Hematopoietic multipotent progenitor cell treated with erythropoietin and hydrocortisone succinate and interleukin-3 and kit ligand, for 15 days (in vitro differentiated cells): ENCODE data around the gene WDR86.
A peak's percentile ranks its signal among the peaks of the same experiment; 100 is the strongest.

Experiments used
- DNase-seq: peaks from one replicate; pipeline ENCODE4 v3.0.0-alpha.2; 2015; ENCODE audit warnings: low spot score

WDR86 gene

DNA sequence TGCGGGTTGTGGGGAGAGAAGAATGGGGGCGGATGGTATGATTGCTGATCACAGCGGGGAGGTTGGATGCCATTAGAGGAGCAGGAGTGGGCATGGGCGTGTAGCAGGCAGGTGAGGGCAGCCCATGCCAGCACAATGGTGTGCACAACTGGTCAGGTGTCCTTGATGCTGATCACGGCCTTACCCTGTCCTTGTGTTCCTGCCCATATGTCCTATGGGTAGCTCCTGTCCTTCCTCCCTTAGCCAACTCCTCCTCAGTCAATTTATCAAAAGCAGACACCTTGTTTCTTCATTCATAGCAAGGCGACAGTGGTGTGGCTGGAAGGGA is 30.7 kb downstream of the WDR86 start:
- DNase-seq: no peak

DNA sequence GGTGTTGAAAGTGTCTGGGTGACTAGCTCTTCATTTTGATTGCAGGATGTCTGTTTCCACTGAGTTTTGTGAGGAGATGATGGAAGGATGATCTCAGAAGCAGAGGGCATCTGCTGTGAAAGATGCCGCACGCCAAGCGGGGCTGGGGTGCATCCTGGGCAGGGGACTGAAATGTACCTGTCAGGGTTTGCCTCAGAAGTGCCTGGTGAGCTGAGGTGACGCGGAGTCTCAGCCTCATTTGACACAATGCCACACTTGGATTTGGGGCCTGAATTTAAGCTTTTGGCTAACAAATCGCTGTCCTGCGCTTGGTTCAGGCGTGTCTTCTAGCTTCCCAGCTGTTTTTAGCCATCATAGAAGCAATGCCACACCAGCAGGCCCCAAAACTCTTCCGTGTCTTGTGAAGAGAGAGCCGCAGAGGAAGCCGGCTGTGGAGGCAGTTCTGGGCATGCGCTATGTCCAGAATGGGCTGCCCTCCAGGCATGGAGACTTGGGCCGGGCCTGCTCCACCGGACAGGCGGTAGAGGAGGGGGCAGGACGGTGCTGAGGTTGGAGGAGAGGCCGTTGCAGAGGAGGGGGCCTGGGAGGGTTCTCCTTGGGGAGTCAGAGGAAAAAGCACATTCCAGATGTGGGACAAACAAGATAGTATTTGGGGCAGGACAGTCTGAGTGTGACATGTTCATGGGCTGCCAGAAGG is 31.2 kb downstream of the WDR86 start:
- no peak for DNase-seq

DNA sequence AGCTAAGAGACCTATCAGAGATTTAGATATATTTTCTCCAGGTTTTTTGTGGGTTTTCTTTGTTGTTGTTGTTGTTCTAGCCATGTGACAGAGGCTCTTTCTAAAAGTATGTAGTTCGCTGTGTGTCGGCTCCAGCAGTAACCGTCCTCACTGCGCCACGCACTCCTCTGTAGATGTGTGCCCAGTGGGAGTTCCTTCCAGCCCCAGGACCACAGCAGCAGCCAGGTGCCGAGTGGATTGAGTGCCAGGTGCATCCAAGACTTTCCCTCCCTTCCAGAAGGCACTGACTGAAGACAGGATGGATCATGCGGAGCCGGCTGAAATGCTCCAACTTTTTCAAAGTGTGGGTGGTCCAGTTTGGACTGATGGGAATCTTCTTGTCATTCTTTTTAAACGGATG is 31.8 kb downstream of the WDR86 start:
- no peak for DNase-seq

DNA sequence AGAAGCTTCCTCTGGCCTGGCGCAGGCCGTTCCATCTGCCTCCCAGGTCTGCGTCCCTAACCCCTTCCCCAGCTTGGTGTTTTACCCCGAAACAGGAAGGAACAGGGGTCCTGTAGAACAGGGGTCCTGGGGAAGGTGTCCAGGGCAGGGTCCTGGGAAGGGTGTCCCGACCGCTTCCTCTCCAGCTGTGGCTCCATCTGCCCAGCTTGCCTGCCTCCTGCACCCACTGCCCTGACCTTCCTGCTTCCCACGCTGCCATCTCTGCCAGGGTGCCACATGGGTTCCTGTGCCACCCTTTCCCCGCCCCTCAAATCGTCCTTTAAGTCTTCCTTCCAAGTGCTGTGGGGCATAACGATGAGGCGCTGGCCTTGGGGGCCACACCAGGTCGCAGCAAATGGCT is 32.4 kb downstream of the WDR86 start:
- DNase-seq: no peak

DNA sequence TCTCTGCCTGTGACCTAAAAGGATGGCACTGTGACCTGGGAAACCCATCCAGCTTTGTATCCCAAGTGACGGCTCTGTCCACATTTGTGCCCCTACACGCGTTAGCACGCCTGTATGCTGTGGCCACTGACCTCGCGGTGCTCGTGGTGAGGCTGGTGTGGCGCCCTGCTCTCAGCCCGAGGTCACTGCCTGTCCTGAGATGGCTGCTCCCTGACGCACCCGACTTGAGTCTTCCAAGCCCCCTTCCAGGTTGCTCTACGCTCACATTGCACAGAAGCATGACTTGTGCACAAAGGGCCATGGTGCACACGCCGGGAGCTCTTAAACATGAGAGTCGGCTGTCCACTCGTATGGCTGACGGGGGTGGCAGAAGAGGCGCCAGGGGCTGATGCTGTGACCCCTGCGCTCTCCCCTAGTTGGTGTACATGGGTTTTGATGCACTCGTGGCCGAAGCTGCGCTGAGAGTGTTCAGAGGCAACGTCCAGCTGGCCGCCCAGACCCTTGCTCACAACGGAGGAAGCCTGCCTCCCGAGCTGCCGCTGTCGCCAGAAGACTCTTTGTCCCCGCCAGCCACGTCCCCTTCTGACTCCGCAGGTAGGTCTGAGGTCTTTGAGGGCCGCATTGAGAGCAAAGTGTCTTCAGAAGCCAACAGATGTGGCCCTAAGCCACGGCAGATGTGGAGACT is 33.5 kb downstream of the WDR86 start:
- DNase-seq: no peak

DNA sequence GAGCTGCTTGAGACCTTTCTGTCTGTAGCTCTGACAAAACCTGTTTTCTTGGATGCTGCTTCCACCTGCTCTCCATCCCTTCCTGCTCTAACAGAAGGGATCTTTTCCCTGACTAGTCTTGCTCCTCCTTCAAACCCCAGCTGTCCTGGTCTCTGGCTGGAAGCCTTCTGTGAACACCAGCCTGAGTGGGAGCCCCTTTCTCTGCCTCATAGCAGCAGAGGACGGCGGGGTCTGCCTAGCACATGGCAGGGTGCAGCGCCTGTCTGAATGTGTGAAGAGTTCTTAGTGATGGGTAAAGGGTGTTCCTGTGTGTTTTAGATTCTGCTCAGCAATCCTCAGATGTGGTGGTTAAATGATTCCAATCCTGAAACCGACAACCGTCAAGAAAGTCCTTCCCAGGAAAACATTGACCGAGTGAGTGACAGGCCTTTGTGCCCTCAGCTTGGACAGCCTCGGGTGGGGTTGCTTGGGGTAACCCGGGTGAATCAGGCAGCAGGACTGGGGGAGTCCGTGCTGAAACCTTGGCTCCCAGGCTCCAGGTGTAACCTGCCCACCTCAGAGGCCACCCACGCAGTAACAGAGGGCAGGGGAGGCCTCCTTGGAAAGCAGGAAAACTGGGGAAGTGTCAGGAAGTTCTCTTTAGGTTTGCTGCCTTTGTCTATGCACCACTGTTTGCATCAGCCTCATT is 34.2 kb downstream of the WDR86 start:
- DNase-seq: no peak

DNA sequence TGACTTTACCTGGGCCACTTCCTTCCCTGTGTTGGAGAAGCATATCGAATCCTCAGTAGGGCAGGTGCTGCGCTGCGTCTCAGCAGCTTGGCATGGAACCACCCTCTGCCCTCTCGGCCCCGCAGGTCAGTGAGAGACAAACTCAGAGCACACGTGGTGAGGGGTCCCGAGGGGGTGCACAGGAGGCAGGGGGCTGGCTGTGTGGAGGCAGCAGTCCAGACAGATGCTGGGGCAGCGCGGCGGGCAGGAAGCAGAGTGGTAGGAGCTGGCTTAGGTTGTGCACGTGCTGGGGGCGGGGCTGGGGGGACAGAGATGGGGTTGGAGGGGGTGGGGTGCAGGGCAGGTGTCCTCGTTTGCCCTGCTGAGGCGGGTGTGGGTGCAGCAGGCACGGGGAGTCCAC is 35.1 kb downstream of the WDR86 start:
- no peak for DNase-seq

DNA sequence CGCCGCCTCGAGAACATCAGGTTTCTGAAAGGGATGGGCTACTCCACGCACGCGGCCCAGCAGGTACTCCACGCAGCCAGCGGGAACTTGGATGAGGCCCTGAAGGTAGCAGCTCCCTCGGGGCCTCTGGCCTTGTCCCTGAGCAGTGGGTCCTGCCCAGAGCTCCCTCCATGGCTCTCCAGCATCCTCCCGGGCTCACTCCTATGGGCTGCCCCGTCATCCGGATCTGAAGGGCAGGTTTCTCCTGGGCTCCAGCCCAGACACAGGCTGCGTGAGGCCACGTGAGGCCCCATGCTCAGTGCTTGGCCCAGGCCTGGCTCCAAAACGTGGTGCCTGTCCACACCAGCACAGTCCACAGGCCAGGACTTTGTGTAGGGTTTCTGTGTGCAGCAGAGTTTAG is 35.7 kb downstream of the WDR86 start:
- DNase-seq: no peak

DNA sequence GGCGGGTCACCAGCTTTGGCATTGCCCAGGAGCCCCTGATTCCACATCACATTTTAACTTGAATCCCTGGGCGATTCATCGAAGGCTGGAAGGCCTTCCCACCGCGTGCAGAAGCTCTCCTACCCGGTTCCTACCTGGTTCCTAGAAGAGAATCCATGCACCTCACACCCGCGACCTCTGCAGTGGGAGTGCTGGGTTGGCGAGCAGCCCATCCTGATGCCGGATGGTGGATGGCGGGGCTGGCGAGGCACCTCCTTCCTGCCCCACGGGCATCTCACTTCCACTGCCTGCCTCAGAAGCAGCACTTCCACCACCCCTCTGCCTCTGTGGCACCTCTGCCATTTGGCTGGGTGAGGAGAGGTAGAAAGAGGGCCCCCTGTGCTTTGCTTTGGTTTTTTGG is 36.2 kb downstream of the WDR86 start:
- no peak for DNase-seq

DNA sequence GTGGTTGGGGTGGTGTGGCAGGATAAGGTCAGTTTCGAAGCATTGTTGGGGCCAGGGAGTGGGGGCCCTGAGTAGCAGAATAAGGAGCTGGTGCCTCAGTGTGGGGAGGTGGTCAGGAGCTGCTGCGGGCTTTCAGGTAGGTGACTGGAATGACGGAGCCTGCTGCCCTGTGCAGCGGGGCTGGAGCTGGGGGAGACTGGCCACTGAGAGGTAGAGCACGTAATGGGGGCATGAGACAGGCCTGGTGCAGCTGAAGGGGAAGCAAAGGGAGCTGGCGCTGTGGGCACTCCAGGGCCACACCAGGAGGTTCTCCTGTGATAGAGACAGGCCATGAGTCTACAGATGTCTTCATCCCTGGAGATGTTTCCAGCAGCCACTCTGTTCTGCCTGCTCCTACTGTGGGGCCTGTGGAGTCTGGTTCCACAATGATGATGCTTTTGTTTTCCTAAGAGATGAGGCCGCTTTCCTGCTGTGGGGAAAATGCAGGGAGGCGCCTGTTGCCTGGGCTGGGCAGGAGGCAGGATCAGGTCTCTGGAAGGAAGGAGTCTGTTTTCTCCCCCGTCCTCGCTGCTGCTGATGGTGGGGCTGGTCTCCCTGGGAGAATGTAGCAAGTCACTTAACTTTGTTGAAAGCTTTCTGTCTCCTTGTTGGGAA is 37.1 kb downstream of the WDR86 start:
- no peak for DNase-seq

DNA sequence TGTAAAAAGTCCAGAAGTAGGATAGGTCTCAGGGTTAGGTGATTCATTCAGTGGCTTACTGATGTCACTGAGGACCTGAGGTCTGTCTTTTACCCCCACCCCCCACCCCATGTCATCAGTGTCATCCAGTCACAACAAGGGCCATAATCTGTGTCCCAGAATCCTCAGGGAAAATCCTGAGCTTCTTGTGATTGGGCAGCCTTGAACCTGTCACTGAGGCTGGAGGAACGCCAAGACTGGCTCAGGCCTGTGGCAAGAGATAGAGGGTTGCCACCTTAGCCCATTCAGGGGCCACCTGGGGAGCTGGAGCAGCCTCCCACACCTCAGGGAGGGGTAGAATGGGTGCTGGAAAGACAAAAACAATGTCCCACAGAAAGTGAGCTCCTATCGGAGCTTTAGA is 38.6 kb downstream of the WDR86 start:
- peak; percentile 46 for DNase-seq

DNA sequence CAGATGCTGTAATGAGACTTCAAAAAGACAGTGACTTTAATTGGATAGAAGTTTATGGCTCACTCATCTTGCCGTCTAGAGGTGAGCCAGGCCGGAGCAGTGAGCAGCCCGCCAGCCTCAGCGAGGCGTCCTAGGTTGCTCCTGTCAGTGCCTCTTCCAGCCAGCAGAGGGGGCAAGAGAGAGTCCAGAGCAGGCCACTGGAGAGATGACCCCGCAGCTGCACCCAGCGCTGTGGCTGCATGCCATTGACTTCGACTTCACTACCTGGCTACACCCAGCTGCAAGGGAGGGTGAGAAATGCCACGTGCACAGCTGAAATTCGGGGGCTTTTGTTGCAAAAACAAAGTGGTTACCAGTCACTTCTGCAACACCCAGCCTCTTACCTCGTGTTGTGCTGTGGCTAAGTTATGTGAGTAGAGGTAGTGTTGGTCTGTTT is 41.7 kb downstream of the WDR86 start:
- peak; percentile 76 for DNase-seq

DNA sequence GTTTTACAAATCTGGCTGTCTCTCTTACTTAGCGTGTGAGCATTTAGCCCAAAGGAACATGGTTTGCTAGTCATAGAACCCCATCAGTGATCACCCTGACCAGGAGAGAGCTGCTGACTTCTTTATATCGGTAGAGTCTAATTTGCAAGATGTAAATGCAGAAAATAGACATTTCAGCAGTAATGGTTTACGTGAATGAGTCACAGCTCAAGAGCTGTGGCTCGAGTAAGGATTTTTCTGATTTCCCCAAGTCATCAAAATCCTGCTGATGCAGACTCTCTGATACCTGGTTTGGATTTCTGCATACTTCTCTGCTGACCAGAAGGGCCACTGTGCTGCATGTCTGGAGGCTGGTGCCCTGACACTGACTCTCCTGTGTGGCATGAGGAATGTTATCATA is 42.6 kb downstream of the WDR86 start:
- no peak for DNase-seq

DNA sequence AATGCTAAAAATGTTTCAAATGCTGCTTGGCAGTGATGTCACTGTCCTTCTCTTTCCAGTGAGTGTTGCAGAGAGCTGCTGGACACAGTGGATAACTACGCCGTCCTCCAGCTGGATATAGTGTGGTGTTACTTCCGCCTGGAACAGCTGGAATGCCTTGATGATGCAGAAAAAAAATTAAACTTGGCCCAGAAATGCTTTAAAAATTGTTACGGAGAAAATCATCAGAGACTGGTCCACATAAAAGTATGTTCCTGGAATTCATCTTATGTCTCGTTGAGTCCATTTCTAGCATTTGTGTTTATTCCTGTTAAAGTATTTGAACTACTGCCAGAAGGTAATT is 43.0 kb downstream of the WDR86 start:
- no peak for DNase-seq

DNA sequence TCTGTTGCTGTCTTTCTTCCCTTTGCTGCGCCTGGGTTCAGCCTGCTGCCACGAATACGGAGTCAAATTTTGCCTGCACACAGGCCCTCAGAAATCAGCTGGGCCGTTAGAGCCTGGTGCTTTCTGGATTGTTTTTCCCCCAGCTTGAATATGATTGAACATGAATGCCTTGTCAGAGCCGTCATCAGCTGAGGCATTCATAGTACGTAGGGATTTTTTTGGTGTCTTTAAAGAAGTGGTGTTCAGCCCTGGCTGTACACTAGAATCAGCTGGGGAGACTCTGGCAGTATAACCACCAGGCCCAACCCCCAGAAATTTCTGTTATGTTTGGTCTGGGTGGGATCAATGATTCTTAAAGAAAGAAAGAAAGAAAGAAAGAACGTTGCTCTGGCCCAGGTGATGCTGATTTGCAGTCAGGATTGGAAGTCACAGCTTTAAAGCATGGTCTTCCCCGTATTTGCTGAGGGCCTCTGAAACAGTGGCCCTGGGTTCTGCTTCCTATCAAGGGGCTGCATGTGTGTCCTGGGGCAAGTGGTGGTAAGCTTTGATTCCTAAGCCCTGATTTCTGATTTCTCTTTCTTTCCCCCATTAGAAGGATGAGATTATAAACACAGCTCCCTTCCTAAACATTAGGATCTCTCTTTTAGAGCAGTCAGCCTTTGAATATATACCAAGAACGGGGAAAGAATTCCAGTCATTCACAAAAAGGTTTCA is 43.5 kb downstream of the WDR86 start:
- DNase-seq: no peak

DNA sequence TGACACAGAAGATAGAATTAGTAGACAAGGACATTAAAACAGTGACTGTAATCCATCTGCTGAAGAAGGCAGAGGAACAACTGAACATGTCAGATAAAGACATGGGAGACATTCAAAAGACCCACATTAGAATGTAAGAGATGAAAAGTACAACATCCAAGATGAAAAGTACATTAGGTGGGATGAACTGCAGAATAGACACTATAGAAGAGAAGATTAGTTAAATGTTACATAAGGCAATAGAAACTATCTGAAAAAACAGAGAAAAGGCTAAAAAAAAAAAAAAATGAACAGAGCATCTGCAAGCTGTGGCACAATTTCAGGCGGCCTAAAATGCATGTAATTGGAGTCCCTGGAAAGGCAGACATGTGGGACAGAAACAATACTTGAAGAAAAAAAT is 46.7 kb downstream of the WDR86 start:
- no peak for DNase-seq

DNA sequence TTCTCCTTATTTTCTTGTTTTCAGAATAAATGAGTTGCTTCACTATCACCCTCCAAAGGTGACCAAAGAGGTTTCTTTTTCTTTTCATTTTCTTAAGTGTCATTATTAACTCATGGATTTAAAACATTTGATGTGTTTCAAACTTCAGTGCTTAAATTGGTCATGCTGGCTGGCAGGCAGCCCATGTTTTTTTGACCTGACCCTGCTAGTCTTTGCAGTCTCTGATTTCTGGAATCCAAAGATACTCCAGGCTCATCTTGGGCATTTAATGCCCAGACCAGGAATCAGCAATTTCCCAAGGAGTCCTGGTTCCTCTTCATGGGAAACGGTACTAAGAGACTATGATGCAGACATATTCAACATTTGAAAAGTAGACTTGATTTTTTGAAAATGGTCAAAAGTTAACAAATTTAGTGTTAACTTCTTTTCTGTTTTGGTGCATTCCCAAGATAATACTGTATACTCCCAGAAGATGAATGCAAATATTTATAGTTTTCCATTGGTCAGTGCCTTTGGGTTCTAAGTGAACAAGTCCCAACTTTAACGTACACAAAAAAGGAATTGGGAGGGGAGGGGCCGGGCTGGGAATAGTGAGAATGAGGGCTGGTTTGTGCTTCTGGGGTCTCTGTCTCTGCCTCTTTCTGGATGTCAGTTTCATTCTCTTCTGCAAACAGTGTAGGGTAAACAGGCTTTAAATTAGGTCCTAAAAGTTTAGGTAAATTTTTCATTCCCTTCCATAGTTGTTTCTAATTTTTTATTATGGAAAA is 48.5 kb downstream of the WDR86 start:
- no peak for DNase-seq

DNA sequence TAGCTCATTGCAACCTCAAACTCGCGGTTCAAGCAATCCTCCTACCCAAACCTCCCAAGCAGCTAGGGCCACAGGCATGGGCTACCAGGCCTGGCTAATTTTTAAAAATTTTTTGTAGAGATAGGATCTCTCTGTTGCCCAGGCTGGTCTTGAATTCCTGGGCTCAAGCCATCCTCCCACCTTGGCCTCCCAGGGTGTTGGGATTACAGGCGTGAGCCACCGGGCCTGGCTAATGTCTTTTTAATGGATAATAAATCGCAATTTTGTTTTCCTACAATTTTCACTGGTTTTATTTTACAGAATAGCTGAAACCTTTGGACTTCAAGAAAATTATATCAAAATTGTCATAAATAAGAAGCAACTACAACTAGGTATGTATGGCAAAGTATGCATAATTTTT is 57.3 kb downstream of the WDR86 start:
- no peak for DNase-seq

DNA sequence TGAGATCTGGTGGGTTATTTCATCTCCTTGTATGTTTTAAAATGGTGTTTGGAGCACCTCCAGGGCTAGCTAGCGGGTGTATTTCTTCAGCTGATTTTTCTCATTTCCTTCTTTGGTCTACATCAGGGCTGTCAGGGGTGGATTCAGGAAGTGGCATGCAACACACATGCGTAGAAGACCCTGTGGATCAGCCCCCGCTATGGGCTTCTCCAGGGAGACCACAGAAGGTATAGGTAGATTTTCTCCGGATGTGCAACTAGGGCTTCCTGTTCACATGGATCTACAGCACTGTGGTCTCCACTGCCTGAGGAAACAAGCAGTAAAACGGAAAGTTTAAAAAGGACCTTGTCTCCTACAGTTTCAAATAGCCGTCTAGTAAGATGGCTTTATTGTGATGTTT is 57.9 kb downstream of the WDR86 start:
- DNase-seq: no peak

DNA sequence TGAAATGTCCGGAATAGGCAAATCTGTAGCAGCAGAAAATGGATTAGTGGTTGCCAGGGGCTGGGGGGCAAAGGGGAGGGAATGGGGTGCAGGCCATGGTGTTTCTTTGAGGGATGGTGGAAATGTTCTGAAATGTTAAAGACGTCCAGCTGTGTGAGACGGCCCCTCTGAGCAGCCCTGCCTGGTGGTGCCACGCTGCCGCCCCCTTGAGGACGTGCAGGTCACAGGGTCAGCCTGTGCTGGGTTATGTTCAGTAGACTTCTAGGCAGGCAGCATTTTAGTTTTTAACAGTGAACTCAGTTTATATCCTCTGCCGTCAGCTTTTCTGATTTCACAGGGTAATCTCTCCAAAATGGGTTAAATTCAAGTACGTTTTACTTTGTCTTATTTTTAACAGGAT is 58.8 kb downstream of the WDR86 start:
- peak; percentile 58 for DNase-seq

DNA sequence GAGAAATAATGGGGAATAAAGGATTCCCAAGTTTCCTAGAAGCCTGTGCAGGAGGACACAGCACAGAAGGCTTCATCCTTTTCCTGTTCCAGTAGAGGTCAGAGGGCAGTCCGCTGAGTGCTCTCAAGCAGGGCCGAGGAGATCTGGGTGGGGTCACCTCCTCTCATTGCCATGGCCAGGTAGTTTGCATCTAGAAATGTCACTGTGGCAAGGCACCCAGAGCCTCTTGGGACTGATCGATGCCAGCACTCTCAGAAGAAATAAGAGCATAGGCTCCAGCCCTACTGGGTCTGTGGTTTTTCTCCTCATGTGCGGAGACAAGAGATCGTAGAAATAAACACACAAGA is 60.4 kb downstream of the WDR86 start:
- no peak for DNase-seq

DNA sequence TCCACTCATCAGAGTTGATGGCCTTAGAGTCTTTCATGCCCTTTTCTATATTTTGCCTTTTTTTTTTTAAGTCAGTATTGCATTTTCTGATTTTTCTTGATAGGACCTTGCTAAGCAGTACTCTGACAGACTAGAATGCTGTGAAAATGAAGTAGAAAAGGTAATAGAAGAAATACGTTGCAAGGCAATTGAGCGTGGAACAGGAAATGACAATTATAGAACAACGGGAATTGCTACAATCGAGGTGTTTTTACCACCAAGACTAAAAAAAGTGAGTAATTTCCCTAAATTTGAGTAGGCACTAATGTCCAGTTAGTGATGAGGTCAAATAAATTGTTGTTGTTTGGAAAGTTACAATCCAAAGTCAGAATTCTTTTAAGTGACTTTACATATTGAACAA is 60.9 kb downstream of the WDR86 start:
- peak; percentile 11 for DNase-seq
